GM19438 (cell line): ENCODE measurements around the gene TMEM129.

ENCODE experiments used
- ATAC-seq: cut with Tn5 transposase; IDR thresholded peaks from one replicate; pipeline ENCODE4 v1.9.1; 2021; ENCODE audit warnings: low read depth; ENCODE audit not compliant: unreplicated experiment

Gene TMEM129

GRCh38 chr4:1758306-1759121 is 37.4 kb upstream of the TMEM129 start:
- no peak for ATAC-seq

- no peak for ATAC-seq
These were observed 36.7 kb upstream of the TMEM129 start for GRCh38 chr4:1757836-1758235.

- ATAC-seq, result no peak
These were observed 36.0 kb upstream of the TMEM129 start for GRCh38 chr4:1756893-1757779.

- no peak for ATAC-seq
These were observed 35.0 kb upstream of the TMEM129 start for GRCh38 chr4:1756079-1756478.

DNA sequence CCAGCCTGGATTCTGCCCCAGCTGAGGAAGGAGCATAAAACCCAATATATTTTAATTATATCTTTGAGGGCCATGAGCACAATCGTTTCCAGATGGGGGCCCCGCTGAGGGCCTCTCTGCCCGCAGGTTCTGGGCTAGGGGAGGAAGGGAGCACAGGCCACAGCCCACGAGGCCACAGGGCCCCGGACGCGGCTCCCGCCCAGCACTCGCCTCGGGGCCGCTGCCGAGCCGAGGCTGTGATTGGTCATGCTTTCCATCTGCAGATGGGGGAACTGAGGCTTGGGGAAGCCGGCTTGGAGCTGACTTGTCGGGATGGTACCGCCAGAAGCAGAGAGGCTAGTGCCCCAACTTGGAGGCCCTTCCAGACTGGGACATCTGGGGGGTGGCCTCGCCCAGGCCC is 34.2 kb upstream of the TMEM129 start:
- ATAC-seq, result no peak

DNA sequence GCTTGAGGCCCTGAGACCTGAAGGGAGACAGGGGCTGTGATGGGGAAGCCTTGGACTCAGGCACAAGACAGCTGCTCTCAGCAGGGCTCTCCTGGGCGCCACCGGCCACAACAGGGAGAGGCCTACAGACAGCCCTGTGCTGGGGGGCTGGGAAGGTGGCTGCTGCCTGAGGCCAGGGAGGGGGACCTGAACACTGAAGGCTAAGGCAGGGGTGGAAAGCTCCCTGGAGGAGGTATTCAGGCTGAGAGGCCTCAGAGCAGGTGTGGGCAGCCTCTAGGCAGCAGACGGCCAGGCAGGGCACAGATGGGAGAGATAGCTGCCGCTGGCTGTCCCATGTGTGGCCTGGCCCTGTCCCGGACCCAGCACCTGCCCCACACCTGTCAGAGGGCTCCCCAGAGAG is 33.2 kb upstream of the TMEM129 start:
- no peak for ATAC-seq

- ATAC-seq, result no peak
These were observed 32.7 kb upstream of the TMEM129 start for GRCh38 chr4:1753697-1754311.

- no peak for ATAC-seq
These were observed 32.2 kb upstream of the TMEM129 start for GRCh38 chr4:1753294-1753696.

GRCh38 chr4:1752284-1753041 is 31.3 kb upstream of the TMEM129 start:
- ATAC-seq, result no peak

GRCh38 chr4:1751919-1752283 is 30.8 kb upstream of the TMEM129 start:
- ATAC-seq, result no peak

DNA sequence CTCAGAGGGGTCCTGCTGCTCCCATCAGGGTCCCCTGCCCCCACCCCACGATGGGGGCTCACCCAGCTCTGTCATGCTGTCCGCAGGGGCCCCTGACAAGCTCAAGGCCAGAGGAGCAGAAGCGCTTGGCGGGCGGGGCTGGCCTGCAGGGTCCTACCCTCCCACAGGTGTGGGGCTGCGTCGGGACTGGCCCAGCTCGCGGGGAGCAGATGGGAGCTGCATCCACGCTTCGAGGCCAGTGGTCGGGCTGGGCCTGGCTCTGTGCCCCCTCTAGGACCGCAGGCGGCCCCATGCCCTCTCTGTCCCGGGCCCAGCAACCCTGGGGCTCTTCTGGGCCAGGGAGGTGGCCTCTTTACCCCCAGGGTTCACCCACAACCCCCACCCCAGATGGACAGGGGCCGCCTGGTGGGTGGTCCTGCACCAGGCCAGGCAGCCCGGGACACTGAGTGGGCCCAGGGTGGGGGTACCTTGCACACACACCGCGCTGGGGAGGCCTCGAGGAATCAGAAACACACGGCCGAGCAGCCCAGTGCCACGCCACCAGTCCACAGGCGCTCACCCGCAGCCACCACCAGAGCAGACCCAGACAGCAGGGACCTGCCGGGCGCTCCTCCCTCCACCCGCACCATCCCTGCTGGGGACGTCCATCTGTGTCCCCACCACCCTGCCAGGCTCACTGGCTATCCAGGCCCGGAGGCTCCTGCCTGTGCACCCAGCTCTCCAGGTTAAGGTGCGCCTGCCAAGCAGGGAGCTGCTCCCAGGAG is 30.2 kb upstream of the TMEM129 start:
- no peak for ATAC-seq

- no peak for ATAC-seq
These were observed 29.4 kb upstream of the TMEM129 start for GRCh38 chr4:1750381-1751154.

- no peak for ATAC-seq
These were observed 28.7 kb upstream of the TMEM129 start for GRCh38 chr4:1749826-1750225.

GRCh38 chr4:1749370-1749769 is 28.2 kb upstream of the TMEM129 start:
- ATAC-seq, result no peak

GRCh38 chr4:1748465-1748995 is 27.4 kb upstream of the TMEM129 start:
- no peak for ATAC-seq

- no peak for ATAC-seq
These were observed 26.5 kb upstream of the TMEM129 start for GRCh38 chr4:1747603-1747967.

DNA sequence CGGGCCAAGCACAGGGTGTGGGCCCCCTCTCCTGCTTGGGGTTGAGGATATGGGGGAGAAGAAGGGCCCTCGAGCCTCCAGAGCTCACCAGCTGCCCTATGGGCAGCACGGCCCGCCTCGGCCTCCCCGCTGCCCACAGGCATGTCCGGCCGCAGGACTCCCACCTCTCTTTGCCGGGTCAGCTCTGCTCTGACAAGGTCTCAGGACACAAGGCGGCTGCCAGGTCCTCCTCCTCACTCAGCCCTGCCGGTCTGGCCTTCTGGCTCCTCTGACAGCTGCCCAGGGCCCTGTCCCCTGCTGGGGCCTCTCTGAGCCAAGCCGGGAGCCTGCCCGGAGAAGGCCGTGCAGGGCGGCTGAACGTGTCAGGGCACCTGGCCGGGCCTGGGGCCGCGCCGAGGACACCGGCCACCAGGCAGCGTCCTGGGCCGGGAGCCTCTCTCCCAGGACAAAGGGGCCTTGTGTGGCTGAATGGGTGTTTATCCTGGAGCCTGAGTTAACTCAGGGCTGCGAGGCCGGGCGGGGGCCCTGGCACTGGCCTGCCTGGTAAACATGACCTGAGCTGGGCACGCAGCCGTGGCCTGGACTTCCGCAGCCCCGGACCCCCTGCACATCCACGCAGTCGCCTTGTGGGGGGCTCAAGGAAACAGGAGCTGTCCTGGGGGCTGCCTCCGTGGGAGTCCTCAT is 25.9 kb upstream of the TMEM129 start:
- ATAC-seq, result no peak

- ATAC-seq, result no peak
These were observed 25.2 kb upstream of the TMEM129 start for GRCh38 chr4:1746265-1746691.
